IMR-90 (cell line): ENCODE results near the gene FCMR. TPM values are rescaled to one million over a fixed set of nuclear protein-coding genes. Genes with fewer than 3 reads are reported as not detected.

ENCODE experiments used
- ATAC-seq: fragments of 200-7000 bp; cut with Tn5 transposase; 2 replicates; pipeline ENCODE4 v1.9.1; 2020; ENCODE audit warnings: low read depth, mild to moderate bottlenecking, moderate library complexity
- BruUV-seq: library from RNA; stranded (reverse); fragments of 400-500 nt; replicated peaks from 2 replicates; lab custom pipeline; 2021; lab: Mats Ljungman, UMichigan
- CTCF ChIA-PET: fragments of 300-600 bp; formaldehyde crosslinking; extraction: SDS; loops from one replicate; lab custom pipeline; 2021; ENCODE audit warnings: antibody characterized with exemption; lab: Yijun Ruan, JAX
- POLR2A ChIA-PET: fragments of 300-600 bp; sonication (Branson Sonifier 250); formaldehyde crosslinking; loops from one replicate; lab custom pipeline; 2022; ENCODE audit warnings: antibody characterized with exemption; ENCODE audit not compliant: unreplicated experiment; lab: Charles Lee
- DNase-seq: peaks from one replicate; pipeline ENCODE4 v3.0.0; 2013
- H2AFZ ChIP-seq: replicated peaks from 2 replicates; pipeline ENCODE3; 2013; ENCODE audit warnings: low read length, mild to moderate bottlenecking; ENCODE audit not compliant: poor library complexity
- H2AK5ac ChIP-seq: 2 replicates; pipeline ENCODE4 v1.6.1; 2013; ENCODE audit warnings: low read depth, low read length, inconsistent platforms
- H2AK9ac ChIP-seq: replicated peaks from 2 replicates; pipeline ENCODE3; 2013; ENCODE audit warnings: mild to moderate bottlenecking, low read depth, low read length, moderate library complexity; ENCODE audit not compliant: poor library complexity
- H2BK120ac ChIP-seq: 2 replicates; pipeline ENCODE4 v1.6.1; 2013; ENCODE audit warnings: low read depth, low read length, inconsistent platforms
- H2BK15ac ChIP-seq: 3 replicates; pipeline ENCODE4 v1.6.1; 2013; ENCODE audit warnings: low read depth, low read length, inconsistent platforms
- H2BK20ac ChIP-seq: 2 replicates; pipeline ENCODE4 v1.6.1; 2013; ENCODE audit warnings: low read depth, mild to moderate bottlenecking, inconsistent platforms, low read length, moderate library complexity
- H2BK5ac ChIP-seq: 2 replicates; pipeline ENCODE4 v1.6.1; 2013; ENCODE audit warnings: mild to moderate bottlenecking, low read depth, low read length, inconsistent platforms; ENCODE audit not compliant: poor library complexity, severe bottlenecking
- H3K14ac ChIP-seq: replicated peaks from 2 replicates; pipeline ENCODE4 v1.6.1; 2013; ENCODE audit warnings: low read depth, low read length, inconsistent platforms
- H3K18ac ChIP-seq: 2 replicates; pipeline ENCODE4 v1.6.1; 2013; ENCODE audit warnings: low read depth, low read length, control low read depth
- H3K23ac ChIP-seq: 2 replicates; pipeline ENCODE4 v1.6.1; 2013; ENCODE audit warnings: low read depth, low read length, inconsistent platforms
- H3K27ac ChIP-seq: 2 replicates; pipeline ENCODE4 v1.5.1; 2013; ENCODE audit warnings: mild to moderate bottlenecking, control low read depth, low read length; ENCODE audit not compliant: insufficient read depth
- H3K27me3 ChIP-seq: 2 replicates; pipeline ENCODE4 v1.6.1; 2013; ENCODE audit warnings: low read length; ENCODE audit not compliant: control insufficient read depth, insufficient read depth
- H3K36me3 ChIP-seq: 2 replicates; pipeline ENCODE4 v1.6.1; 2013; ENCODE audit warnings: low read length, mixed read lengths; ENCODE audit not compliant: control insufficient read depth, insufficient read depth
- H3K4ac ChIP-seq: 2 replicates; pipeline ENCODE4 v1.6.1; 2013; ENCODE audit warnings: low read depth, low read length, inconsistent platforms
- H3K4me1 ChIP-seq: 2 replicates; pipeline ENCODE4 v1.6.1; 2013; ENCODE audit warnings: low read length, mixed read lengths; ENCODE audit not compliant: control insufficient read depth, insufficient read depth
- H3K4me2 ChIP-seq: 2 replicates; pipeline ENCODE4 v1.6.1; 2013; ENCODE audit warnings: low read depth, mild to moderate bottlenecking, control low read depth, low read length, moderate library complexity
- H3K4me3 ChIP-seq: 2 replicates; pipeline ENCODE4 v1.5.1; 2013; ENCODE audit warnings: low read depth, mild to moderate bottlenecking, control low read depth, low read length, moderate library complexity; ENCODE audit not compliant: insufficient read depth
- H3K56ac ChIP-seq: 2 replicates; pipeline ENCODE4 v1.6.1; 2013; ENCODE audit warnings: low read length, inconsistent platforms; ENCODE audit not compliant: insufficient read depth; ENCODE audit errors: extremely low read depth
- H3K79me1 ChIP-seq, 2 experiments: 2 replicates each; pipeline ENCODE4 v1.6.1; 2013; ENCODE audit warnings: low read length in 2 of 2, inconsistent platforms in 1 of 2, low read depth in 1 of 2
- H3K9ac ChIP-seq: 2 replicates; pipeline ENCODE4 v1.6.1; 2013; ENCODE audit warnings: low read depth, low read length, control low read depth
- H3K9me1 ChIP-seq: 2 replicates; pipeline ENCODE4 v1.6.1; 2013; ENCODE audit warnings: low read length, inconsistent platforms; ENCODE audit not compliant: insufficient read depth
- H3K9me3 ChIP-seq: 2 replicates; pipeline ENCODE4 v1.6.1; 2013; ENCODE audit warnings: low read length; ENCODE audit not compliant: control insufficient read depth, insufficient read depth
- H4K20me1 ChIP-seq: 2 replicates; pipeline ENCODE4 v1.6.1; 2013; ENCODE audit warnings: low read length, inconsistent platforms; ENCODE audit not compliant: insufficient read depth
- H4K5ac ChIP-seq: 2 replicates; pipeline ENCODE4 v1.6.1; 2013; ENCODE audit warnings: mild to moderate bottlenecking, low read depth, low read length, control low read depth
- H4K8ac ChIP-seq, 2 experiments: 2 replicates each; pipeline ENCODE4 v1.6.1; 2013; ENCODE audit warnings: low read depth in 2 of 2, low read length in 2 of 2, control low read depth in 1 of 2, inconsistent platforms in 1 of 2
- H4K91ac ChIP-seq: 2 replicates; pipeline ENCODE4 v1.6.1; 2013; ENCODE audit warnings: low read depth, low read length, inconsistent platforms; ENCODE audit not compliant: insufficient read depth
- BHLHE40 ChIP-seq: fragments of 150-350 bp; IDR thresholded peaks from 2 replicates; pipeline ENCODE4 v1.6.1; 2016; ENCODE audit warnings: mild to moderate bottlenecking, low read depth, low read length
- CEBPB ChIP-seq: IDR thresholded peaks from 2 replicates; pipeline ENCODE4 v1.6.1; 2012; ENCODE audit warnings: low read depth, low read length, improper control_type of control experiment
- FOS ChIP-seq: fragments of 150-350 bp; IDR thresholded peaks from 2 replicates; pipeline ENCODE4 v1.6.1; 2016; ENCODE audit warnings: low read depth, low read length
- MAZ ChIP-seq: IDR thresholded peaks from 2 replicates; pipeline ENCODE4 v1.6.1; 2012; ENCODE audit warnings: low read depth, mild to moderate bottlenecking, low read length, improper control_type of control experiment, moderate library complexity, borderline replicate concordance
- MXI1 ChIP-seq: IDR thresholded peaks from 2 replicates; pipeline ENCODE4 v1.6.1; 2012; ENCODE audit warnings: low read depth, mild to moderate bottlenecking, low read length, moderate library complexity, borderline replicate concordance
- POLR2A ChIP-seq: IDR thresholded peaks from 2 replicates; pipeline ENCODE4 v1.6.1; 2012; ENCODE audit warnings: mild to moderate bottlenecking, low read depth, low read length
- RAD21 ChIP-seq: IDR thresholded peaks from 2 replicates; pipeline ENCODE4 v1.6.1; 2012; ENCODE audit warnings: low read length, improper control_type of control experiment
- USF2 ChIP-seq: fragments of 150-350 bp; IDR thresholded peaks from 2 replicates; pipeline ENCODE4 v1.6.1; 2017; ENCODE audit warnings: mild to moderate bottlenecking, antibody characterized with exemption, low read length, low read depth
- WGBS, 2 experiments: methylation state at CpG; one replicate each; pipeline versions ENCODE4 v1.1.5 to v1.1.7; 2013; ENCODE audit warnings: missing lambda C conversion rate in 2 of 2; ENCODE audit not compliant: insufficient read length in 1 of 2; ENCODE audit errors: extremely low coverage in 2 of 2; 5-methylcytosine and 5-hydroxymethylcytosine counted together
- dilution Hi-C: fragments of 300-500 bp; cut with HindIII; formaldehyde crosslinking; loops from one replicate; pipeline ENCODE4 v1.14.3; 2018; ENCODE audit warnings: low sequenced_read_pairs; ENCODE audit not compliant: unreplicated experiment
- in situ Hi-C: fragments of 300-500 bp; cut with MboI; formaldehyde crosslinking; loops from 3 replicates; pipeline ENCODE4 v1.14.3; 2019; ENCODE audit warnings: low sequenced_read_pairs, inconsistent platforms, mixed read lengths
- intact Hi-C: fragments of 100-400 bp; cut with micrococcal nuclease; formaldehyde crosslinking; loops from 2 replicates; pipeline ENCODE4 v1.10.0; 2022
- polyA plus RNA-seq, 3 experiments: library from polyadenylated mRNA; depleted of rRNA; stranded (reverse); fragments of >200 nt; gene quantifications; 2 replicates each; pipeline ENCODE4 v1.2.3, GENCODE V29; 2012; ENCODE audit warnings: low replicate concordance in 1 of 3
- total RNA-seq: library from RNA; depleted of rRNA; stranded (reverse); fragments of >200 nt; gene quantifications from 2 replicates; pipeline ENCODE4 v1.2.3, GENCODE V29; 2012
- TF ChIP-seq, protein P1 (sequence below): conservative IDR thresholded peaks from 2 replicates; pipeline ENCODE4 v1.5.1; 2012; ENCODE audit warnings: mild to moderate bottlenecking, low read depth, low read length, improper control_type of control experiment

FCMR gene
- total and polyA plus RNA-seq, 2 of the 4 experiments (the other 2 are of a cell fraction), result 0.09 TPM; not detected in 1

- POLR2A ChIA-PET, result no interaction called here
- H3K23ac ChIP-seq, result peak overlapping the region; percentile 83; the same call in 1 of the 2 replicates
- no peaks in the 10 kb centered on the region for H3K9me3 ChIP-seq
- H3K56ac ChIP-seq, result peak overlapping the region; percentile 53
- H3K4me3 ChIP-seq, result no peak overlapping the region
- dilution Hi-C loops (no loop called here), in situ Hi-C loops (no loop called here), intact Hi-C loops (no loop called here)
- peak; percentile 84 for DNase-seq
- TF ChIP-seq MXI1 (no peak), RAD21 (no peak), CEBPB (peak; percentile 42; the same call in 1 of the 2 replicates), FOS (0 out of 2 replicates have a peak, but pooled peaks have one; percentile 10), USF2 (no peak), POLR2A (peak; percentile 41), MAZ (0 out of 2 replicates have a peak, but pooled peaks have one; percentile 38), BHLHE40 (peak; percentile 99)
- TF ChIP-seq, protein P1, sequence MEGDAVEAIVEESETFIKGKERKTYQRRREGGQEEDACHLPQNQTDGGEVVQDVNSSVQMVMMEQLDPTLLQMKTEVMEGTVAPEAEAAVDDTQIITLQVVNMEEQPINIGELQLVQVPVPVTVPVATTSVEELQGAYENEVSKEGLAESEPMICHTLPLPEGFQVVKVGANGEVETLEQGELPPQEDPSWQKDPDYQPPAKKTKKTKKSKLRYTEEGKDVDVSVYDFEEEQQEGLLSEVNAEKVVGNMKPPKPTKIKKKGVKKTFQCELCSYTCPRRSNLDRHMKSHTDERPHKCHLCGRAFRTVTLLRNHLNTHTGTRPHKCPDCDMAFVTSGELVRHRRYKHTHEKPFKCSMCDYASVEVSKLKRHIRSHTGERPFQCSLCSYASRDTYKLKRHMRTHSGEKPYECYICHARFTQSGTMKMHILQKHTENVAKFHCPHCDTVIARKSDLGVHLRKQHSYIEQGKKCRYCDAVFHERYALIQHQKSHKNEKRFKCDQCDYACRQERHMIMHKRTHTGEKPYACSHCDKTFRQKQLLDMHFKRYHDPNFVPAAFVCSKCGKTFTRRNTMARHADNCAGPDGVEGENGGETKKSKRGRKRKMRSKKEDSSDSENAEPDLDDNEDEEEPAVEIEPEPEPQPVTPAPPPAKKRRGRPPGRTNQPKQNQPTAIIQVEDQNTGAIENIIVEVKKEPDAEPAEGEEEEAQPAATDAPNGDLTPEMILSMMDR, result no peak
- H3K36me3 ChIP-seq, result no peaks in the 10 kb centered on the region
- no peak overlapping the region for H3K9ac ChIP-seq
- H4K8ac ChIP-seq, result peak overlapping the region; percentile 38 to 86
- H4K20me1 ChIP-seq, result no peaks in the 10 kb centered on the region
- peaks cover 28% of the 10 kb centered on the region for H3K9me1 ChIP-seq
- no peaks in the 10 kb centered on the region for H3K27me3 ChIP-seq
- peaks cover 28% of the 10 kb centered on the region for H3K4me1 ChIP-seq
- CTCF ChIA-PET, result interaction anchor here (1.0 to 1.1 kb wide), 2 partner anchors 22 to 25 kb away, joined by 3 read pairs; partner anchors contain the start of gene IL20
- H2BK5ac ChIP-seq, result peak overlapping the region; percentile 80
- H3K4ac ChIP-seq, result peak overlapping the region; percentile 98
- H3K27ac ChIP-seq, result peak overlapping the region; percentile 84
- H2BK15ac ChIP-seq, result peak overlapping the region; percentile 76
- H4K91ac ChIP-seq, result peak overlapping the region; percentile 89
- BruUV-seq, result no TSS peak
- H2BK120ac ChIP-seq, result peak overlapping the region; percentile 97
- peak overlapping the region; percentile 74 for H3K4me2 ChIP-seq
- H2BK20ac ChIP-seq, result peak overlapping the region; percentile 94
- peak overlapping the region; percentile 95 for H4K5ac ChIP-seq
- H2AK9ac ChIP-seq, result peak overlapping the region; percentile 65
- peak; percentile 30 for ATAC-seq
- WGBS, 2 experiments, result 100% methylated on average over 2 of the region's 15 CpGs; no CpG with 5 or more reads in 1 of the 2 experiments
- peak overlapping the region; percentile 94 for H2AK5ac ChIP-seq
- H2AFZ ChIP-seq, result peak overlapping the region; percentile 11
- H3K14ac ChIP-seq, result peak overlapping the region; percentile 94
- H3K18ac ChIP-seq, result peak overlapping the region; percentile 93
- H3K79me1 ChIP-seq, result peaks cover 0 to 3% of the 10 kb centered on the region in 2 experiments; a peak in 1 of 4 replicates
These were observed 31.3 kb downstream of the FCMR start for GRCh38 chr1:206890125-206891060.
